Prostate gland (tissue), 2 donors: Measurements from ENCODE around the gene CCNJ. TPM values are rescaled to one million over a fixed set of nuclear protein-coding genes. Genes with fewer than 3 reads are reported as not detected.

Experiments
- DNase-seq: peaks from one replicate; pipeline ENCODE4 v3.0.0-alpha.2; 2019; ENCODE audit warnings: low spot score
- H3K27ac ChIP-seq, 2 donors: fragments of 200-600 bp; sonication (generic); 2 replicates each; pipeline ENCODE4 v1.5.1; 2017 to 2019
- H3K27me3 ChIP-seq: fragments of 200-600 bp; sonication (generic); replicated peaks from 2 replicates; pipeline ENCODE4 v1.5.1; 2019; ENCODE audit not compliant: insufficient read depth
- H3K36me3 ChIP-seq, 2 donors: fragments of 200-600 bp; sonication (generic); 1 replicate in 1 of 2; 2 replicates in 1 of 2; pipeline versions ENCODE4 v1.5.1 to v1.8.1; 2017 to 2019
- H3K4me1 ChIP-seq: fragments of 200-600 bp; sonication (generic); replicated peaks from 2 replicates; pipeline ENCODE4 v1.5.1; 2019
- H3K4me3 ChIP-seq, 2 donors: fragments of 200-600 bp; sonication (generic); 2 replicates each; pipeline ENCODE4 v1.5.1; 2017 to 2019
- H3K9me3 ChIP-seq: fragments of 200-600 bp; sonication (generic); 2 replicates; pipeline ENCODE4 v1.5.1; 2017
- CTCF ChIP-seq, 4 experiments: fragments of 200-600 bp in 2 of 4; fragments of 450-650 bp in 2 of 4; sonication (generic) in 2 of 4; IDR thresholded peaks; 1 replicate in 3 of 4; 2 replicates in 1 of 4; pipeline ENCODE4 v1.5.1; 2016 to 2019; ENCODE audit warnings: antibody characterized with exemption in 4 of 4, mild to moderate bottlenecking in 2 of 4, moderate library complexity in 2 of 4
- POLR2A ChIP-seq: fragments of 450-650 bp; IDR thresholded peaks from one replicate; pipeline ENCODE4 v1.6.1; 2016; ENCODE audit warnings: antibody characterized with exemption, mild to moderate bottlenecking
- POLR2AphosphoS5 ChIP-seq: sonication (generic); formaldehyde crosslinking; IDR thresholded peaks from one replicate; pipeline ENCODE4 v1.6.1; 2017; ENCODE audit warnings: antibody characterized with exemption
- WGBS: methylation state at CpG from one replicate; pipeline ENCODE4 v1.1.5; 2018; 5-methylcytosine and 5-hydroxymethylcytosine counted together
- intact Hi-C: fragments of 100-400 bp; cut with DNase I; formaldehyde crosslinking; loops from one replicate; pipeline ENCODE4 v1.14.2; 2022
- total RNA-seq, 2 donors: library from RNA; depleted of rRNA; stranded (reverse); fragments of >200 nt; gene quantifications; one replicate each; pipeline ENCODE4 v1.1.0, GENCODE V29; 2016

CCNJ gene
- total RNA-seq, 2 donors from 2014 or later, result 6.3 to 7.5 TPM

- 95% methylated on average over 1 of the region's 1 CpG for WGBS
Observed at GRCh38 chr10:96034625-96035024, 8.8 kb upstream of the CCNJ start.

GRCh38 chr10:96038476-96039387 lies 4.7 kb upstream of the CCNJ start:
- Histone ChIP-seq H3K27ac (no peak overlapping the region), H3K9me3 (no peaks in the 10 kb centered on the region), H3K4me1 (no peaks in the 10 kb centered on the region), H3K4me3 (no peak overlapping the region), H3K27me3 (no peaks in the 10 kb centered on the region), H3K36me3 (no peaks in the 10 kb centered on the region)
- WGBS, result 73% methylated on average over 4 of the region's 4 CpGs
- no peak for DNase-seq
- intact Hi-C loops, result loop anchor here (10.0 kb wide), 1 partner anchor 246 kb away; no protein-coding TSS in a partner anchor
- no peak for TF ChIP-seq CTCF (IDR thresholded peaks at IDR 0.05)
- TF ChIP-seq POLR2AphosphoS5, result no peak
- TF ChIP-seq POLR2A, result no peak

More at GRCh38 chr10:96034625-96035024, 8.8 kb upstream of the CCNJ start:
- DNase-seq, result no peak
- no peak overlapping the region for H3K27ac ChIP-seq
- H3K4me3 ChIP-seq, result no peak overlapping the region
- intact Hi-C loops, result loop anchor here (10.0 kb wide), 1 partner anchor 250 kb away; no protein-coding TSS in a partner anchor
- H3K36me3 ChIP-seq, result no peaks in the 10 kb centered on the region
- TF ChIP-seq POLR2A, result no peak
- H3K9me3 ChIP-seq, result no peaks in the 10 kb centered on the region
- H3K27me3 ChIP-seq, result no peaks in the 10 kb centered on the region
- no peaks in the 10 kb centered on the region for H3K4me1 ChIP-seq

GRCh38 chr10:96041146-96041545 lies 2.2 kb upstream of the CCNJ start:
- intact Hi-C loops, result no loop called here
- H3K27me3 ChIP-seq, result no peaks in the 10 kb centered on the region
- no peak for DNase-seq
- WGBS, result 95% methylated on average over 11 of the region's 11 CpGs
- H3K36me3 ChIP-seq, result no peaks in the 10 kb centered on the region
- H3K27ac ChIP-seq, result no peak overlapping the region
- no peaks in the 10 kb centered on the region for H3K4me1 ChIP-seq
- H3K4me3 ChIP-seq, result no peak overlapping the region
- no peaks in the 10 kb centered on the region for H3K9me3 ChIP-seq
- TF ChIP-seq POLR2AphosphoS5 (no peak), POLR2A (no peak), CTCF (IDR thresholded peaks at IDR 0.05) (no peak)

GRCh38 chr10:96043893-96044715 lies 721 bp downstream of the CCNJ start:
- DNase-seq, result peak; percentile 29
- H3K9me3 ChIP-seq, result no peaks in the 10 kb centered on the region
- no peaks in the 10 kb centered on the region for H3K4me1 ChIP-seq
- intact Hi-C loops, result no loop called here
- TF ChIP-seq POLR2AphosphoS5 (no peak), POLR2A (no peak), CTCF (IDR thresholded peaks at IDR 0.05) (no peak)
- H3K27me3 ChIP-seq, result no peaks in the 10 kb centered on the region
- no peaks in the 10 kb centered on the region for H3K36me3 ChIP-seq
- under 1% methylated on average over 50 of the region's 58 CpGs for WGBS
- H3K27ac ChIP-seq, result peak overlapping the region; percentile 85 to 87
- H3K4me3 ChIP-seq, result peak overlapping the region; percentile 77 to 80

GRCh38 chr10:96044736-96045135 lies 1.4 kb downstream of the CCNJ start:
- TF ChIP-seq POLR2A, result no peak
- no peak for TF ChIP-seq POLR2AphosphoS5
- no peak for TF ChIP-seq CTCF (IDR thresholded peaks at IDR 0.05)
- H3K4me3 ChIP-seq, result peak overlapping the region; percentile 77 to 80
- H3K27me3 ChIP-seq, result no peaks in the 10 kb centered on the region
- 18% methylated on average over 8 of the region's 8 CpGs for WGBS
- no peaks in the 10 kb centered on the region for H3K9me3 ChIP-seq
- no peak overlapping the region for H3K27ac ChIP-seq
- no peaks in the 10 kb centered on the region for H3K36me3 ChIP-seq
- intact Hi-C loops, result no loop called here
- no peak for DNase-seq
- H3K4me1 ChIP-seq, result no peaks in the 10 kb centered on the region
